ENCODE measurements around the gene UPK3A. TPM values are rescaled to one million over a fixed set of nuclear protein-coding genes. Genes with fewer than 3 reads are reported as not detected.

The UPK3A gene
- total RNA-seq, 1 donor from 2014 or later = not detected

- peaks cover 8% of the 10 kb centered on the region for H3K4me1 Mint-ChIP-seq (ENCODE audit: unreplicated experiment)
- no peak overlapping the region for H3K27ac Mint-ChIP-seq (ENCODE audit: unreplicated experiment)
- TF ChIP-seq, protein P1, sequence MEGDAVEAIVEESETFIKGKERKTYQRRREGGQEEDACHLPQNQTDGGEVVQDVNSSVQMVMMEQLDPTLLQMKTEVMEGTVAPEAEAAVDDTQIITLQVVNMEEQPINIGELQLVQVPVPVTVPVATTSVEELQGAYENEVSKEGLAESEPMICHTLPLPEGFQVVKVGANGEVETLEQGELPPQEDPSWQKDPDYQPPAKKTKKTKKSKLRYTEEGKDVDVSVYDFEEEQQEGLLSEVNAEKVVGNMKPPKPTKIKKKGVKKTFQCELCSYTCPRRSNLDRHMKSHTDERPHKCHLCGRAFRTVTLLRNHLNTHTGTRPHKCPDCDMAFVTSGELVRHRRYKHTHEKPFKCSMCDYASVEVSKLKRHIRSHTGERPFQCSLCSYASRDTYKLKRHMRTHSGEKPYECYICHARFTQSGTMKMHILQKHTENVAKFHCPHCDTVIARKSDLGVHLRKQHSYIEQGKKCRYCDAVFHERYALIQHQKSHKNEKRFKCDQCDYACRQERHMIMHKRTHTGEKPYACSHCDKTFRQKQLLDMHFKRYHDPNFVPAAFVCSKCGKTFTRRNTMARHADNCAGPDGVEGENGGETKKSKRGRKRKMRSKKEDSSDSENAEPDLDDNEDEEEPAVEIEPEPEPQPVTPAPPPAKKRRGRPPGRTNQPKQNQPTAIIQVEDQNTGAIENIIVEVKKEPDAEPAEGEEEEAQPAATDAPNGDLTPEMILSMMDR (IDR thresholded peaks at IDR 0.05; ENCODE audit: unreplicated experiment) = no peak
- no peak overlapping the region for H3K4me3 Mint-ChIP-seq (ENCODE audit: unreplicated experiment)
- H3K36me3 Mint-ChIP-seq (ENCODE audit: low read depth, unreplicated experiment) = peaks cover 19% of the 10 kb centered on the region
- DNase-seq (ENCODE audit: low spot score) = no peak
- H3K27me3 Mint-ChIP-seq (ENCODE audit: unreplicated experiment) = peaks cover 3% of the 10 kb centered on the region
- H3K9me3 Mint-ChIP-seq (ENCODE audit: unreplicated experiment) = no peaks in the 10 kb centered on the region
Observed at GRCh38 chr22:45337536-45337935, 52.8 kb downstream of the UPK3A start.

- Mint-ChIP-seq H3K36me3 (ENCODE audit: low read depth, unreplicated experiment) (peaks cover 15% of the 10 kb centered on the region), H3K4me3 (ENCODE audit: unreplicated experiment) (no peak overlapping the region), H3K9me3 (ENCODE audit: unreplicated experiment) (no peaks in the 10 kb centered on the region), H3K27me3 (ENCODE audit: unreplicated experiment) (peaks cover 3% of the 10 kb centered on the region), H3K4me1 (ENCODE audit: unreplicated experiment) (peaks cover 8% of the 10 kb centered on the region), H3K27ac (ENCODE audit: unreplicated experiment) (no peak overlapping the region)
- TF ChIP-seq, protein P1 (IDR thresholded peaks at IDR 0.05; ENCODE audit: unreplicated experiment) = no peak
- DNase-seq (ENCODE audit: low spot score) = no peak
Observed at GRCh38 chr22:45338795-45339194, 54.0 kb downstream of the UPK3A start.

- no peaks in the 10 kb centered on the region for H3K9me3 Mint-ChIP-seq (ENCODE audit: unreplicated experiment)
- TF ChIP-seq, protein P1 (IDR thresholded peaks at IDR 0.05; ENCODE audit: unreplicated experiment) = no peak
- H3K4me3 Mint-ChIP-seq (ENCODE audit: unreplicated experiment) = no peak overlapping the region
- no peaks in the 10 kb centered on the region for H3K27me3 Mint-ChIP-seq (ENCODE audit: unreplicated experiment)
- no peak for DNase-seq (ENCODE audit: low spot score)
- H3K36me3 Mint-ChIP-seq (ENCODE audit: low read depth, unreplicated experiment) = peaks cover 9% of the 10 kb centered on the region
- no peak overlapping the region for H3K27ac Mint-ChIP-seq (ENCODE audit: unreplicated experiment)
- peaks cover 19% of the 10 kb centered on the region for H3K4me1 Mint-ChIP-seq (ENCODE audit: unreplicated experiment)
Observed at GRCh38 chr22:45340323-45340722, 55.6 kb downstream of the UPK3A start.

GRCh38 chr22:45341498-45341897 lies 56.7 kb downstream of the UPK3A start:
- H3K9me3 Mint-ChIP-seq (ENCODE audit: unreplicated experiment) = no peaks in the 10 kb centered on the region
- peaks cover 25% of the 10 kb centered on the region for H3K4me1 Mint-ChIP-seq (ENCODE audit: unreplicated experiment)
- H3K36me3 Mint-ChIP-seq (ENCODE audit: low read depth, unreplicated experiment) = peaks cover 9% of the 10 kb centered on the region
- TF ChIP-seq, protein P1 (IDR thresholded peaks at IDR 0.05; ENCODE audit: unreplicated experiment) = no peak
- no peak overlapping the region for H3K27ac Mint-ChIP-seq (ENCODE audit: unreplicated experiment)
- H3K4me3 Mint-ChIP-seq (ENCODE audit: unreplicated experiment) = no peak overlapping the region
- peaks cover under 1% of the 10 kb centered on the region for H3K27me3 Mint-ChIP-seq (ENCODE audit: unreplicated experiment)
- DNase-seq (ENCODE audit: low spot score) = no peak

DNA sequence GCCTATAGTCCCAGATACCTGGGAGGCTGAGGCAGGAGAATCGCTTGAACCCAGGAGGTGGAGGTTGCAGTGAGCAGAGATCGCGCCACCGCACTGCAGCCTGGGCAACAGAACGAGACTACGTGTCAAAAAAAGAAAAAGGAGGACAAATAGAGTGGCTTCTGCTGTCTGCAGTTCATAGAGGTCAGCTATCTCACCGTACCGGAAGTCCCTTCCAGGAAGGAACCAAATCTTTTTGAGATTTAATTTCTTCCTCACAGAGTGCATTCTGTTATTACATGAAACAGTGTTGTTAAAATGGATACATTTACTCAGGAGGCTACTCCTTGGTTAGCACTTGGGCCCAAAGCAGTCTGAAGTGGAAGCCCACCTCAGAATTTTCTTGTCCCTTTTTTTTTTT lies 58.4 kb downstream of the UPK3A start:
- H3K27ac Mint-ChIP-seq (ENCODE audit: unreplicated experiment) = no peak overlapping the region
- peaks cover 9% of the 10 kb centered on the region for H3K36me3 Mint-ChIP-seq (ENCODE audit: low read depth, unreplicated experiment)
- H3K4me3 Mint-ChIP-seq (ENCODE audit: unreplicated experiment) = no peak overlapping the region
- TF ChIP-seq, protein P1 (IDR thresholded peaks at IDR 0.05; ENCODE audit: unreplicated experiment) = no peak
- H3K9me3 Mint-ChIP-seq (ENCODE audit: unreplicated experiment) = no peaks in the 10 kb centered on the region
- no peak for DNase-seq (ENCODE audit: low spot score)
- peaks cover 2% of the 10 kb centered on the region for H3K27me3 Mint-ChIP-seq (ENCODE audit: unreplicated experiment)
- peaks cover 30% of the 10 kb centered on the region for H3K4me1 Mint-ChIP-seq (ENCODE audit: unreplicated experiment)
